Measurements from ENCODE around the gene RPS21. TPM values are rescaled to one million over a fixed set of nuclear protein-coding genes. Genes with fewer than 3 reads are reported as not detected.

The RPS21 gene
- total RNA-seq, result 1,000 to 10,000 TPM in 1 of 2 donors, 100 to 1,000 TPM in 1; 222 to 1,251 TPM
- 1,000 to 10,000 TPM; 4,051 to 4,827 TPM for polyA plus RNA-seq
- long read RNA-seq, donor 1, transcript RPS21-205 (5 exons, 429 nt), result minor isoform, 31 of 1,273 reads
- long read RNA-seq, donor 1, transcript RPS21-201 (6 exons, 344 nt), result major isoform, 876 of 1,273 reads
- long read RNA-seq, donor 1, transcript RPS21-204 (4 exons, 418 nt), result minor isoform, 8 of 1,273 reads
- long read RNA-seq, donor 1, partial matches to known transcripts, result 274 of 1,273 reads
- long read RNA-seq, donor 1, other reads (novel, unspliced or antisense), result 79 of 1,273 reads
- long read RNA-seq, donor 2, transcript RPS21-205 (5 exons, 429 nt), result minor isoform, 11 of 698 reads
- long read RNA-seq, donor 2, transcript RPS21-204 (4 exons, 418 nt), result minor isoform, 7 of 698 reads
- long read RNA-seq, donor 2, transcript RPS21-201 (6 exons, 344 nt), result major isoform, 455 of 698 reads
- long read RNA-seq, donor 2, partial matches to known transcripts, result 180 of 698 reads
- long read RNA-seq, donor 2, other reads (novel, unspliced or antisense), result 43 of 698 reads
- long read RNA-seq, donor 3, transcript RPS21-201 (6 exons, 344 nt), result major isoform, 571 of 826 reads
- long read RNA-seq, donor 3, transcript RPS21-205 (5 exons, 429 nt), result minor isoform, 38 of 826 reads
- long read RNA-seq, donor 3, partial matches to known transcripts, result 151 of 826 reads
- long read RNA-seq, donor 3, other reads (novel, unspliced or antisense), result 65 of 826 reads
- long read RNA-seq, donor 4, transcript RPS21-201 (6 exons, 344 nt), result major isoform, 492 of 758 reads
- long read RNA-seq, donor 4, transcript RPS21-205 (5 exons, 429 nt), result minor isoform, 16 of 758 reads
- long read RNA-seq, donor 4, partial matches to known transcripts, result 206 of 758 reads
- long read RNA-seq, donor 4, other reads (novel, unspliced or antisense), result 44 of 758 reads
- long read RNA-seq, donor 5, transcript RPS21-205 (5 exons, 429 nt), result minor isoform, 31 of 1,381 reads
- long read RNA-seq, donor 5, transcript RPS21-201 (6 exons, 344 nt), result major isoform, 903 of 1,381 reads
- long read RNA-seq, donor 5, partial matches to known transcripts, result 318 of 1,381 reads
- long read RNA-seq, donor 5, other reads (novel, unspliced or antisense), result 122 of 1,381 reads

- WGBS, 2 donors, result 0% methylated on average over 46 to 83 of the region's 83 CpGs
- DNase-seq (peak; percentile 92 to 96 (median 95)), ATAC-seq (ENCODE audit: insufficient read depth, low FRiP score) (peak; percentile 94)
- H3K36me3 ChIP-seq (ENCODE audit: control insufficient read depth in 4 of 4, insufficient read depth in 4 of 4, low read length in 4 of 4), result peaks cover 0 to 24% (median 22%) of the 10 kb centered on the region in 4 donors
- peaks cover 2 to 26% (median 7%) of the 10 kb centered on the region in 5 donors for H3K4me1 ChIP-seq (ENCODE audit: control insufficient read depth in 5 of 5, insufficient read depth in 5 of 5, low read length in 5 of 5)
- H3K27me3 ChIP-seq (ENCODE audit: control insufficient read depth in 3 of 3, insufficient read depth in 3 of 3, low read length in 2 of 3), result no peaks in the 10 kb centered on the region
- H3K4me3 ChIP-seq, result peak within 1 kb of the TSS; percentile 92
- no peaks in the 10 kb centered on the region for H3K9me3 ChIP-seq (ENCODE audit: control insufficient read depth in 4 of 4, insufficient read depth in 3 of 4, low read length in 3 of 4)
- peak within 1 kb of the TSS; percentile 73 to 82 for H3K9ac ChIP-seq (ENCODE audit: insufficient read depth in 1 of 2, low read length in 2 of 2)
- H3K27ac ChIP-seq (ENCODE audit: low read depth in 1 of 2, low read length in 1 of 2), result peak within 1 kb of the TSS; percentile 93
- TF ChIP-seq CTCF (IDR thresholded peaks at IDR 0.05; ENCODE audit: control extremely low read depth, extremely low read depth), result no peak
These were observed at the start of gene RPS21 for GRCh38 chr20:62386383-62387218. Gene RPS21, plus strand, starts transcription at chr20:62387103. Its CDS starts 236 bp downstream, at chr20:62387339.

DNA sequence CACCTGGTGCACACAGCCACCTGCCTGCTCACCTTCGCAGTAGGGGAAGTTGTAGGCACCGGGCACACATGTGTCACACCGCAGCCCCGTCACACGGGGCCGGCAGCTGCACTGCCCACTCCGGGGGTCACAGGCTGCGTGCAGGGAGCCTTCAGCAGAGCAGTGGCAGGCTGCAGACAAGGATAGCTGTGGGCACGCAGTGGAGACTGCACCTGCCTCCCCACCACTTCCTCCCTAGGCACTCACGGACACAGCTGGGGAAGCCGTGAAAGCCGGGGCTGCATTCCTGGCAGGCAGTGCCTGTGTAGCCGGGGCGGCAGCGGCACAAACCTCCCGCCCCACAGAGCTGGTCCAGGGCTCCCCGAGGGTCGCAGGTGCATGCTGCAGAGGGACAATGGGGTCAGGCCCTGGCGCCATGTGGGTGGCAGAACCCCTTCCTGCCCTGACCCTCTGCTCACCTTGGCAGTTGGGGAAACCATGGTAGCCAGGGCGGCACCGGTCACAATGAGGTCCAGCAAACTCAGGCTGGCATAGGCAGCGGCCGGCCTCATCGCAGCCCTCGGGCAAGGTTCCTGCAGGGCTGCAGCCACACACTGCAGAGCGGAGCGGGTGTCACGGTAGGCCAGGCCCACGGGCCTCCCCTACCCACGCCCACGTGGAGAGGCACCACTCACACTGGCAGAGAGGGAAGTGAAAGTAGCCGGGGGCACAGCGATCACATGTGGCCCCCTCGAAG, 49.2 kb upstream of the RPS21 start:
- ATAC-seq (ENCODE audit: insufficient read depth, low FRiP score), result peak; percentile 14
- H3K9ac ChIP-seq (ENCODE audit: insufficient read depth in 1 of 2, low read length in 2 of 2), result no peak overlapping the region
- 79 to 85% methylated on average over 34 of the region's 34 CpGs for WGBS, 2 donors

More for the DNA sequence above, 49.2 kb upstream of the RPS21 start:
- Histone ChIP-seq H3K4me1 (ENCODE audit: control insufficient read depth in 5 of 5, insufficient read depth in 5 of 5, low read length in 5 of 5) (no peaks in the 10 kb centered on the region), H3K4me3 (no peak overlapping the region), H3K36me3 (ENCODE audit: control insufficient read depth in 4 of 4, insufficient read depth in 4 of 4, low read length in 4 of 4) (peaks cover 0 to 59% (median 8%) of the 10 kb centered on the region in 4 donors), H3K9me3 (ENCODE audit: control insufficient read depth in 4 of 4, insufficient read depth in 3 of 4, low read length in 3 of 4) (no peaks in the 10 kb centered on the region), H3K27ac (ENCODE audit: low read depth in 1 of 2, low read length in 1 of 2) (no peak overlapping the region), H3K27me3 (ENCODE audit: control insufficient read depth in 3 of 3, insufficient read depth in 3 of 3, low read length in 2 of 3) (no peaks in the 10 kb centered on the region)
- no peak for DNase-seq
- no peak for TF ChIP-seq CTCF (IDR thresholded peaks at IDR 0.05; ENCODE audit: control extremely low read depth, extremely low read depth)
